ENCODE data around the gene ADAM23. TPM values are rescaled to one million over a fixed set of nuclear protein-coding genes. Genes with fewer than 3 reads are reported as not detected.

Gene ADAM23
- total RNA-seq, 4 donors from 2014 or later, result 0.12 to 0.39 TPM; not detected in 2

GRCh38 chr2:206438196-206438724, 5.1 kb upstream of the ADAM23 start:
- intact Hi-C loops (cut with DNase I; ENCODE audit: low total_unique reads), result no loop called here
- no peak for TF ChIP-seq POLR2A (IDR thresholded peaks at IDR 0.05)
- TF ChIP-seq CTCF (IDR thresholded peaks at IDR 0.05), result no peak
- WGBS, 2 donors, result 56 to 61% methylated on average over 5 of the region's 5 CpGs
- no peak for DNase-seq (ENCODE audit: low spot score in 2 of 2)
- no peak overlapping the region for H3K4me3 ChIP-seq (ENCODE audit: low read depth, poor library complexity, severe bottlenecking)

GRCh38 chr2:206442474-206442832, 879 bp upstream of the ADAM23 start:
- intact Hi-C loops (cut with DNase I; ENCODE audit: low total_unique reads), result no loop called here
- DNase-seq (ENCODE audit: low spot score in 2 of 2), result no peak
- no peak for TF ChIP-seq CTCF (IDR thresholded peaks at IDR 0.05)
- TF ChIP-seq POLR2A (IDR thresholded peaks at IDR 0.05), result no peak
- H3K4me3 ChIP-seq (ENCODE audit: low read depth, poor library complexity, severe bottlenecking), result no peak overlapping the region
- WGBS, 2 donors, result 13 to 16% methylated on average over 10 of the region's 10 CpGs

- intact Hi-C loops (cut with DNase I; ENCODE audit: low total_unique reads), result no loop called here
- no peak for DNase-seq (ENCODE audit: low spot score in 2 of 2)
- TF ChIP-seq CTCF (IDR thresholded peaks at IDR 0.05) (no peak), POLR2A (IDR thresholded peaks at IDR 0.05) (no peak)
- WGBS, 2 donors, result 4 to 6% methylated on average over 44 to 54 of the region's 77 CpGs
- peak overlapping the region; percentile 27 for H3K4me3 ChIP-seq (ENCODE audit: low read depth, poor library complexity, severe bottlenecking)
Measured at GRCh38 chr2:206443735-206444527, 599 bp downstream of the ADAM23 start.

- H3K4me3 ChIP-seq (ENCODE audit: low read depth, poor library complexity, severe bottlenecking), result no peak overlapping the region
- WGBS, 2 donors, result 93 to 98% methylated on average over 2 of the region's 2 CpGs
- TF ChIP-seq CTCF (IDR thresholded peaks at IDR 0.05) (no peak), POLR2A (IDR thresholded peaks at IDR 0.05) (no peak)
- DNase-seq (ENCODE audit: low spot score in 2 of 2), result no peak
- intact Hi-C loops (cut with DNase I; ENCODE audit: low total_unique reads), result no loop called here
Measured at GRCh38 chr2:206445948-206446347, 2.6 kb downstream of the ADAM23 start.

GRCh38 chr2:206452242-206452641, 8.9 kb downstream of the ADAM23 start:
- no peak for DNase-seq (ENCODE audit: low spot score in 2 of 2)
- TF ChIP-seq CTCF (IDR thresholded peaks at IDR 0.05) (no peak), POLR2A (IDR thresholded peaks at IDR 0.05) (no peak)
- WGBS, 2 donors, result 83 to 88% methylated on average over 1 of the region's 1 CpG
- no peak overlapping the region for H3K4me3 ChIP-seq (ENCODE audit: low read depth, poor library complexity, severe bottlenecking)
- intact Hi-C loops (cut with DNase I; ENCODE audit: low total_unique reads), result no loop called here

Data from lower leg skin (tissue), 4 donors.